Pancreas (tissue), 10 donors: ENCODE results near the gene SNRPA1. TPM values are rescaled to one million over a fixed set of nuclear protein-coding genes. Genes with fewer than 3 reads are reported as not detected.

ENCODE experiments used
- ATAC-seq, 4 donors: fragments of 200-7000 bp; cut with Tn5 transposase; one replicate each; pipeline versions ENCODE4 v1.8.0 to v1.9.1; 2020; ENCODE audit warnings: mild to moderate bottlenecking in 4 of 4, moderate library complexity in 4 of 4
- DNase-seq, 6 donors: peaks; one replicate each; pipeline ENCODE4 v3.0.0-alpha.2; 2020
- FAIRE-seq: peaks from 2 replicates; lab custom pipeline; 2012; peaks lifted over from hg19 to GRCh38; lab: Jason Lieb, UNC
- H3K27ac ChIP-seq, 4 donors: fragments of 200-600 bp; sonication (generic); 1 replicate in 3 of 4; 2 replicates in 1 of 4; pipeline versions ENCODE4 v1.5.0 to v1.8.0; 2020
- H3K27me3 ChIP-seq, 4 donors: fragments of 200-600 bp; one replicate each; pipeline ENCODE4 v1.8.0; 2021
- H3K36me3 ChIP-seq, 3 donors: fragments of 200-600 bp; sonication (generic) in 1 of 3; one replicate each; pipeline versions ENCODE4 v1.5.0 to v1.8.0; 2020 to 2021
- H3K4me1 ChIP-seq, 3 donors: fragments of 200-600 bp; one replicate each; pipeline ENCODE4 v1.8.0; 2021
- H3K4me3 ChIP-seq, 4 donors: fragments of 200-600 bp; sonication (generic) in 2 of 4; one replicate each; pipeline versions ENCODE4 v1.5.0 to v1.8.0; 2020 to 2021
- H3K9me3 ChIP-seq, 4 donors: fragments of 200-600 bp; one replicate each; pipeline ENCODE4 v1.8.0; 2021
- CTCF ChIP-seq, 4 donors: fragments of 200-600 bp; sonication (generic) in 3 of 4; IDR thresholded peaks; one replicate each; pipeline versions ENCODE4 v1.5.0 to v1.8.0; 2021; ENCODE audit warnings: antibody characterized with exemption in 4 of 4
- WGBS, 2 donors: extraction: QIAGEN DNeasy Blood & Tissue Kit; methylation state at CpG; one replicate each; pipeline ENCODE4 v1.1.7; 2013; 5-methylcytosine and 5-hydroxymethylcytosine counted together
- intact Hi-C, 3 donors: fragments of 100-400 bp; cut with DNase I; formaldehyde crosslinking; loops; one replicate each; pipeline versions ENCODE4 v1.11.1 to v1.14.2; 2022
- polyA plus RNA-seq, 2 donors: library from polyadenylated mRNA; stranded (reverse); fragments of 200-250 nt; gene quantifications; one replicate each; pipeline ENCODE4 v1.2.3, GENCODE V29; 2013
- total RNA-seq, 6 donors: library from RNA; stranded (reverse); fragmentation: NEBNext Ultra II Directional in 4 of 6; extraction: Animal tissue kit (Norgen Biotek cat#: 25700) in 4 of 6; gene quantifications; one replicate each; pipeline versions ENCODE4 v1.2.1 to v1.2.4, GENCODE V29; 2021 to 2023
- donor health status: healthy with polysubstance abuse.
- donor health status: DM: no; HTN: no; CAD: no; lungs with moderate emphysema.
- donor health status: DM: no; HTN: no; CAD: no.
- donor health status: control.
- donor health status: control.
- donor health status: Bipolar disorder and iron deficiency.
- donor health status: DM: yes; HTN: yes; CAD: no.
- donor health status: DM: no; HTN: no; CAD: no.
- donor health status: DM: no; HTN: no; CAD: no.
- donor health status: DM: yes; HTN: yes; CAD: no.

SNRPA1 gene
- total and polyA plus RNA-seq, 8 donors = 16.7 to 37.2 (median 23.9) TPM

DNA sequence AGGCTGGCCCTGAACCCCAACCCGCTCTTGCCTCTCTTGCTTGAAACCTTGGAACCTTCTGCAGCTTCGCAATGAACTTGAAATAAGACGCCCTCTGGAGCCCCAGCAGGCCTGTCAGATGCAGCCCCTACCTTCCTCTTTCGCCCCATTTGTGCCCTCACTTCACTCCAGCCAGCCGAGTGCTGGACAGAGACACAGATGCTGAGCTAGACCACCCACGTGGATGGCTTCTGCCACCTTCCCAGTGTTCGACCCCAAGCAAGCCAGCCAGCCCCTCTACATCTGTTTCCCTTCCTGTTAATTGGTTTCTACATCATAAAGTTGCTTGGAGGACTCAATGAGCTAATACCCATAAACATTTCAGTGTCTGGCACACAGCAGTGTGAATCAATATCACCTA, 23.8 kb upstream of the SNRPA1 start:
- ATAC-seq = no peak
- 68 to 83% methylated on average over 7 of the region's 7 CpGs for WGBS, 2 donors
- H3K27ac ChIP-seq = no peak overlapping the region
- H3K36me3 ChIP-seq = no peaks in the 10 kb centered on the region
- no peak for TF ChIP-seq CTCF (IDR thresholded peaks at IDR 0.05)
- no peak overlapping the region for H3K4me3 ChIP-seq
- intact Hi-C loops = no loop called here
- DNase-seq = no peak
- H3K9me3 ChIP-seq = no peaks in the 10 kb centered on the region
- H3K4me1 ChIP-seq = no peaks in the 10 kb centered on the region
- no peak for FAIRE-seq
- H3K27me3 ChIP-seq = no peaks in the 10 kb centered on the region

- intact Hi-C loops = no loop called here
- Histone ChIP-seq H3K4me3 (no peak overlapping the region), H3K9me3 (no peaks in the 10 kb centered on the region), H3K27me3 (no peaks in the 10 kb centered on the region), H3K36me3 (no peaks in the 10 kb centered on the region), H3K27ac (no peak overlapping the region), H3K4me1 (no peaks in the 10 kb centered on the region)
- FAIRE-seq (no peak), ATAC-seq (no peak), DNase-seq (no peak)
- 84 to 88% methylated on average over 20 of the region's 20 CpGs for WGBS, 2 donors
- TF ChIP-seq CTCF (IDR thresholded peaks at IDR 0.05) = no peak
Measured at GRCh38 chr15:101318147-101318819, 23.2 kb upstream of the SNRPA1 start.

- intact Hi-C loops = no loop called here
- Histone ChIP-seq H3K4me3 (no peak overlapping the region), H3K36me3 (no peaks in the 10 kb centered on the region), H3K4me1 (no peaks in the 10 kb centered on the region), H3K9me3 (no peaks in the 10 kb centered on the region), H3K27ac (no peak overlapping the region), H3K27me3 (no peaks in the 10 kb centered on the region)
- no peak for DNase-seq
- no peak for TF ChIP-seq CTCF (IDR thresholded peaks at IDR 0.05)
- WGBS, 2 donors = 78 to 83% methylated on average over 6 of the region's 6 CpGs
- no peak for ATAC-seq
- no peak for FAIRE-seq
Measured at GRCh38 chr15:101317336-101317872, 22.4 kb upstream of the SNRPA1 start.

- FAIRE-seq = no peak
- no peak for ATAC-seq
- 87% methylated on average over 5 of the region's 5 CpGs for WGBS, 2 donors
- H3K36me3 ChIP-seq = no peaks in the 10 kb centered on the region
- H3K27ac ChIP-seq = no peak overlapping the region
- DNase-seq = no peak
- no peak for TF ChIP-seq CTCF (IDR thresholded peaks at IDR 0.05)
- intact Hi-C loops = no loop called here
- no peaks in the 10 kb centered on the region for H3K27me3 ChIP-seq
- no peak overlapping the region for H3K4me3 ChIP-seq
- H3K4me1 ChIP-seq = no peaks in the 10 kb centered on the region
- H3K9me3 ChIP-seq = no peaks in the 10 kb centered on the region
Measured at GRCh38 chr15:101316529-101316928, 21.5 kb upstream of the SNRPA1 start.

- Histone ChIP-seq H3K4me3 (no peak overlapping the region), H3K4me1 (no peaks in the 10 kb centered on the region), H3K27ac (no peak overlapping the region), H3K36me3 (no peaks in the 10 kb centered on the region), H3K9me3 (no peaks in the 10 kb centered on the region), H3K27me3 (no peaks in the 10 kb centered on the region)
- ATAC-seq (no peak), FAIRE-seq (no peak), DNase-seq (no peak)
- intact Hi-C loops = no loop called here
- no peak for TF ChIP-seq CTCF (IDR thresholded peaks at IDR 0.05)
- 87 to 90% methylated on average over 10 of the region's 10 CpGs for WGBS, 2 donors
Measured at GRCh38 chr15:101315736-101316135, 20.7 kb upstream of the SNRPA1 start.
